HG03378 (cell line): ENCODE data around the gene GGNBP2.

ENCODE experiments used
- ATAC-seq: cut with Tn5 transposase; IDR thresholded peaks from one replicate; pipeline ENCODE4 v1.9.1; 2021; ENCODE audit warnings: mild to moderate bottlenecking, moderate library complexity; ENCODE audit not compliant: unreplicated experiment

The GGNBP2 gene

GRCh38 chr17:36550491-36551417, 6.0 kb downstream of the GGNBP2 start:
- ATAC-seq, result peak; percentile 37

- ATAC-seq, result no peak
These were observed 8.7 kb downstream of the GGNBP2 start for GRCh38 chr17:36553459-36553858.

- ATAC-seq, result no peak
These were observed 21.4 kb downstream of the GGNBP2 start for GRCh38 chr17:36566081-36566480.

GRCh38 chr17:36575028-36575427, 30.3 kb downstream of the GGNBP2 start:
- ATAC-seq, result no peak

GRCh38 chr17:36576793-36577192, 32.1 kb downstream of the GGNBP2 start:
- no peak for ATAC-seq

GRCh38 chr17:36578671-36579070, 34.0 kb downstream of the GGNBP2 start:
- no peak for ATAC-seq

- ATAC-seq, result no peak
These were observed 39.1 kb downstream of the GGNBP2 start for GRCh38 chr17:36583787-36584186.

GRCh38 chr17:36586138-36586537, 41.4 kb downstream of the GGNBP2 start:
- ATAC-seq, result no peak

- no peak for ATAC-seq
These were observed 45.4 kb downstream of the GGNBP2 start for GRCh38 chr17:36590082-36590481.

- ATAC-seq, result no peak
These were observed 47.0 kb downstream of the GGNBP2 start, which contains the start of gene DHRS11 for GRCh38 chr17:36591434-36592315. Gene DHRS11, plus strand, starts transcription at chr17:36591879. Its CDS starts 131 bp downstream, at chr17:36592010.

GRCh38 chr17:36592316-36592715, 47.6 kb downstream of the GGNBP2 start:
- ATAC-seq, result no peak

- ATAC-seq, result no peak
These were observed 48.1 kb downstream of the GGNBP2 start for GRCh38 chr17:36592716-36593321.

- ATAC-seq, result no peak
These were observed 49.1 kb downstream of the GGNBP2 start for GRCh38 chr17:36593656-36594316.

GRCh38 chr17:36594626-36595401, 50.1 kb downstream of the GGNBP2 start:
- no peak for ATAC-seq

GRCh38 chr17:36597226-36597625, 52.5 kb downstream of the GGNBP2 start:
- ATAC-seq, result no peak

GRCh38 chr17:36597866-36598777, 53.4 kb downstream of the GGNBP2 start:
- ATAC-seq, result no peak

- no peak for ATAC-seq
These were observed 54.3 kb downstream of the GGNBP2 start for GRCh38 chr17:36598951-36599401.

- ATAC-seq, result no peak
These were observed 55.0 kb downstream of the GGNBP2 start for GRCh38 chr17:36599546-36600250.
